ENCODE measurements around the gene DOCK1.

GRCh38 chr10:127408112-127408710 lies 503.0 kb downstream of the DOCK1 start:
- TF ChIP-seq CTCF (IDR thresholded peaks at IDR 0.05) (no peak), POLR2AphosphoS5 (IDR thresholded peaks at IDR 0.05) (no peak)
